RCC 7860 (cell line): Measurements from ENCODE around the gene ELL2.
A peak's percentile ranks its signal among the peaks of the same experiment; 100 is the strongest.
"Not testable (repeated sequence)": the region's sequence is repeated elsewhere in the genome, so short reads cannot be mapped to it uniquely, and the experiment has no call there.

ENCODE experiments used
- DNase-seq: peaks from one replicate; pipeline ENCODE4 v3.0.0-alpha.2; 2015; ENCODE audit warnings: low spot score
- FAIRE-seq: peaks from 2 replicates; lab custom pipeline; 2012; peaks lifted over from hg19 to GRCh38; lab: Jason Lieb, UNC

The ELL2 gene

GRCh38 chr5:95915999-95916686 lies 45.5 kb downstream of the ELL2 start:
- no peak for DNase-seq
- no peak for FAIRE-seq

DNA sequence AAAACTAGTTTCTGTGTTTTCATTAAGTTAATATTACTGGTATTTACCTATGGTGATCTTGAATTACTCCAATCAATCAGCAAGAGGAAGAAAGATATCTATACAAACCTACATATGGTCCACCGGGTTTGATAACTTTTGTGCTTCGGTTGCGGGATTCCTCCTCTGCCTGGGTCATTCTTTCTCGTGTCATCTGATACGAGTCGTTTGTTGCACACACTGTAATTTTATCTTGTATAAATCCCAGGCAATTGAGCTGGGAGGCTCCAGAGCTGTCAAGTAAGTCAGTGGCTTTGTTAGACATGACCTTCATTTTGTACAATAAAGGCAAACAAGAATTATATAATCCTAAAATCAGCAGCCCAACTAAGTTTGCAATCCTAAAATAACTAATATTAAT lies 48.0 kb downstream of the ELL2 start:
- DNase-seq (no peak), FAIRE-seq (no peak)

GRCh38 chr5:95912029-95912428 lies 49.6 kb downstream of the ELL2 start:
- DNase-seq (no peak), FAIRE-seq (no peak)

DNA sequence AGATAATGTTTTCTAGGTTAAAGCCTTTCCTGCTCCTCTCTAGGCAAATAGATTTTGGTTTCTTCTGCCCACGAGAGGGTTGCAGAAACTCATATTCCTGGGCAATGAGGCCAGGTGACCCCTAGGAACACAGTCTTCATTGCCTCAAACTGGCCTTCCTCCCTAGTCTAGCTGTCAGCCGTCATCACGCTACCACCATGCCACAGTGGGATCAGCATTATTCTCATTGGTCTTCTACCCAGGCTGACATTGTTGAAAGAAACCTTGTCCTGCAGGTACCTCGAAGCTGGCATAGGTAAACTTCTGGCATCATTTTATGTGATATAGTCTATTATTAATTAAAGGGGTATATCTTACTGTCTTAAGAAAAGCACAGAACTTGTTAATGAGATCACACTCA lies 51.1 kb downstream of the ELL2 start:
- FAIRE-seq (no peak), DNase-seq (no peak)

DNA sequence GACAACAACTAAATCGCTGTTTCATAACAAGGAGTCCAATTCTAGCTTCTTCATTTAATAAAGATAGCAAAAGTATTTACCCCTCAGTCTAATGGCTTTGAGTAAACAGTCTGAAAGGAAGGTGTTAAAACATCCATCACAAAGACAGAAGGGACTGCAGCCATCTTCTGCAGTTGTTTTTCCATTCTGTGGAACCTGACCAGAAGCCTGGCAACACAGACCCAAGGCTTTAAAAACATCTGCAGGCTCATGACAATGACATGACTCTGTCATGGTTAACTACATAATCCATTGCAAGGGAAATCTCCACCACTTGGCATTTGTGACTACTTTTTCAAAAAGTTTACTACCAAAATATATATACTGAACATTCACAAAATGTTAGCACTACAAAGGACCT lies 51.9 kb downstream of the ELL2 start:
- no peak for DNase-seq
- FAIRE-seq = no peak

DNA sequence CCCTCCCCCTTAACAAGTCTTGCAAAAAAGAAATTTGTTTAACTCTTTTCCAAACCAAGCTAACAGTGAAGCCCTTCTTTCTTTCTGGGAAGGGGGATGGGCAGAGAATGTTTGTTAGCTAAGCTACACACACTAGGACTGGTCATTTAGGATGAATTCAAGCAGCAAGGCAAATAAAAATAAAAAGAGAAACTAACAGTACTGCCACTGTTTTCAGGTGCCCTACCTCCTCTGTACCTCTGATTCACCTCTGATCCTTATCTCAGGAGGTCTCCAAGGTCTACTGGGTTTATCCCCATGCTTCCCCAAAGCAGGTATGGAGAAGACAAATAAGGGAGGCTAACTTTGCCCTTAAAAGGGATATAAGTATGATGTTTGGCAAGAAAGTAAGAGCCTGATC lies 52.9 kb downstream of the ELL2 start:
- FAIRE-seq = no peak

DNA sequence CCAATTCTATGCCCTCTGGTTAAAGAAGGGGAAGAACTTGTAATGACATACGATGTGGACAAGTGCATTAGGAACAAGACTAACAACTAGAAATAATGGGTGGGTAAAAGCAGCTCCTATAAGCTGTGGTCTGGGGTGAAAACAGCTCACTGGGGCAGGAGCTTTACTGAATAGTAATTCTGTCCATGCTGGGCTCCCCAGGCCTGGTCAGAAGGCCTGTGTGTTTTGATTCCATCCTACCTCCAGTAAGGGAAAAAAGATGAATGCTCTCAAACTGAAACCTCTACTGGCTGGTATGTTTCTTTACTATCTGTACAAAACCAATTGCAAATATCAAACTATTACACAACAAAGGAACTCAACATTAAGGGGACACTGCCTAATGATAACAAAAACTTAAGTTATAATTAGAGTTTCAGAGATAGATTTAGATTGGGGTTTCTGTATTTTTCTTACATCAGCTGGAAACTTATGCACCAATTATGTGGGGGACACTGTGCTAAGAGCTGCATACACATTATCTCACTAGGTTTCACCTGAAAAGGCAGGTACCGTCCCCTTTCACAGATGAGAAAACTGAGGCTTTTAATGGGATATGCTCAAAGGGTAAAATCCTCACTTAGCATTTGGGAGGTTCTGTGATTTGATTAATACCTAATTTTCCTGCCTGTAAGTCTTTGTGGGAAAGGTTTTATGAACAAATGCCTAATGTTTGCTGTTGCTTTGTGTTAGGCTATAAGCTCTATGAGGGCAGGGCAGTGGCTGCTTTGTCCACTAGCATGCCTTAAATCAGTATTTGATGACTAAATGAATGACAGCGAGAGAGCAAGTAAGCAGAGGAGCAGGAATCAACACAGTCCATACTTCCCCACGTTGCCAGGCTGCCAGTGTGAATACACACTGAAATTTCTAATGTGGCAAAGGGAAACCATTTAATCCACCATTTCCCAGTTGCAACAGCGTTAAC lies 53.6 kb downstream of the ELL2 start:
- DNase-seq = no peak
- no peak for FAIRE-seq

More for the DNA sequence above, 52.9 kb downstream of the ELL2 start:
- DNase-seq = no peak

- FAIRE-seq (no peak), DNase-seq (no peak)
These were observed 54.5 kb downstream of the ELL2 start for GRCh38 chr5:95907067-95907705.

GRCh38 chr5:95906398-95906797 lies 55.3 kb downstream of the ELL2 start:
- FAIRE-seq, DNase-seq: not testable (repeated sequence)

- DNase-seq (no peak), FAIRE-seq (no peak)
These were observed 56.8 kb downstream of the ELL2 start for GRCh38 chr5:95904827-95905226.

DNA sequence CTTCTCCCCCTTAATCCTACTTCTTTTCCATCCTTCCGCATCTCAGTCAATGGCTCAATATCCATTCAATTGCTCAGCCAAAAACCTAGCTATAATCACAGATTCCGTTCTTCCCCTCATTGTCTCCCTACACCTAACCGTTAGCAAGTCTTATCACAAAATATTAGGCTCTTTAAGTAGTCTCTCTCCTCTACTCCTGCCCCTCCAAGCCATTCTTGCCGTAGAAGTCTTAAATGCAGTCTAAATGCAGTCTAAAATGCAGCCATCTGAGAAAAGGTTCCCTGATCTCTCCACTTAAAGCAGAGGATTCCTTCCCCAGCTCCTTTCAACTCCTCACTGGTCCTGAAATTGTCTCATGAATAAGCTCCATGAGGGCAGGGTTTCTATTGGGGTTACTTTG lies 57.8 kb downstream of the ELL2 start:
- FAIRE-seq = no peak

DNA sequence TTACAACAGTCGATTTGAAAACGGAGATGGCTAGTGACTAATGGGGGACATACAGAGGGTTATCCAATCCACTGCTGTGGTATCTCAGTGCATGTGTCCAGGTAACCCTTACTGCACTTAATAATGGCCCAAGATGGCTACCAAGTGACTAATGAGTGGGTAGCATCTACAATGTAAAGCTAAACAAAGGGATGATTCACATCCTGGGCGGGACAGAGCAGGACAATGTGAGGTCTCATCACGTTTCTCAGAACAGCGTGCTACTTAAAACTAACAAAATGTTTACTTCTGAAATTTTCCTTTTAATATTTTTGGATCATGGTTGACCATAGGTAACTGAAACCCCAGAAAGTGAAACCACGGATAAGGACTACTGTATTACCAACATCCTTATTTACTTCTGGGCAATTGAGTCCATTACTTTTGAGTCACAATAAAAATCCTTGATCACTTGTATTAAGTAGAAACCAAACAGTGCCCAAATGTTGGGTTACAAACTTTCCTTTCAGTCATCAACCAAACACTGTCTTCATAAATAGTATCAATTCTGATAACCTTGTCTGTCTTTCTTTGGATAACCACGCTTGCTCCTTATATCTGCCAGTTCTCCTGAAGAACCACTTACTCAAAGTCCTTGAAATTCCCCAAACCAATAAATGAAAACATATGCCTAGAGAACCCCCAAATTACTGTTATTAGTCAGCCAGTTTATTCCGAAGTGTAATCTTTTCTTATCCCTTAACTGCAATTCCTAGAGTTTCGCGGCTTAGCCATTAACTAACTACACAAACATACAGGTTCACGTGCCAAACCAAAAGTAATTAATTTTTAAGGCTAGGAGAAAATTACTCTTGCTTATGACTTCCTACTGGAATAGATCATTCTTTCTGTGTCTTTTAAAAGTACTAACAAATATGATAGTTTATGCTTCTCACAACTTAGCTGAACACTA lies 59.7 kb downstream of the ELL2 start:
- DNase-seq (peak; percentile 13), FAIRE-seq (no peak)

More for the DNA sequence above, 57.8 kb downstream of the ELL2 start:
- no peak for DNase-seq

DNA sequence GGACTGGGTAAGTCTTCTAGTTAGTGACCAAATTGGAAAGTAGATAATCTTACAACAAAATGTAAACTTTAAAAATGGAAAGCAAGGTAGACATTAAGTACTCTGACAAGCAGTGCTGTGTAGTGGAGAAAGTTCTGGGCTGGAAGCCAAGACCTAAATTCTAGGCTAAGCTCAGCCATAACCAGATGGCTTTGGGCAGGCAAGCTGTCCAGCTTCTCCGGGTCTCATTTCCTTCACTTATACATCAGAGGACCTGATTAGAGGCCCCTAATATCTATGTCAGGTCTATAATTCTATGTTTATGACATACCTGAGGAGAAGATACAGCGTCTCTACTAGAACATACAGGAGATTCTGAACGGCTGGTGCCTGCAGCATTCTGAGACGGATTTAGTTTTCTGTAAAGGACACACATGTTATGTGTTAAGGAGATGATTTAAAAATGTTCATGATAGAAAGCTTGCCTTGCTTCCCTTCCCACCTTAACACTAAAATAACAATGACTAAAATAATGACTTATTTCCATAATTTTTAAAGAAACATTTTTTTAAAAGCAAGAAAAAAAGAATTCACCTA lies 61.2 kb downstream of the ELL2 start:
- DNase-seq (no peak), FAIRE-seq (no peak)

DNA sequence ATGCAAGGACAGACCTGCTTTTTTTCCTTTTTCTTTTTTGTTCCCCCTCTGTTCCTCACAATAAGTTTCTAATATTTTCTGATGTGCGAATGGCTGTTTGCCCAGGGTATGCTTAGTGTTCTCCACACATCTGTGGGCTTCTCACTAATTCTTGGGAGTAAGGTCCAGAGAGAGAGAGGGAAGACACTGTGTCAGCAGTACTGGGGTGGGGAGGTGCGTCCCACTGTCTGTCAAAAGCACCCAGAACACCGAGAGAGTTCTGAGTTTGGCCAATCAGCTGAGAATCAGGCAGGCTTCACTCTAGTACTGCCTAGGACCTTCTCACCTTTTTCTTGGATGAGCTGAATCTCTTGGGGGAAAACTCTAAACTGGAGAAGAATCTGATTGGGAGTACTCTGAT lies 61.8 kb downstream of the ELL2 start:
- no peak for FAIRE-seq
- no peak for DNase-seq

DNA sequence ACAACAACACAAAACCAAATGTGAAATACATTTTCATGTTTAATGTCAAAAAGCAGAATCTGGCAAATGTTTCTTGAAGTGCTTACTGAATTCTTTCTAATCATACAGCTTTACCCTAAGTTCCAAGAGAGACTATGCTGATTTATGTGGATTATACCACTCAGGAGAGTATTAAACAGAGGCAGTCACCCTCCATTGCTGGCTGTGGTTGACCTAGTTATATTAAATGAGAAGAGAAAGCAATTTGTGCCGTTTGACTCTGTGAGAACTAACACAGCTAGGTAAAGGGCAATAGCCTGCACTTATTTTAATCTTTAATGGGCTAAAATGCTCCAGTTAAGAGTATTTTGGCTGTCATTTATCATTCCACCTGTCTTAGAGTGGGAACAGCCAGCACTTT lies 62.6 kb downstream of the ELL2 start:
- no peak for DNase-seq
- FAIRE-seq = no peak

DNA sequence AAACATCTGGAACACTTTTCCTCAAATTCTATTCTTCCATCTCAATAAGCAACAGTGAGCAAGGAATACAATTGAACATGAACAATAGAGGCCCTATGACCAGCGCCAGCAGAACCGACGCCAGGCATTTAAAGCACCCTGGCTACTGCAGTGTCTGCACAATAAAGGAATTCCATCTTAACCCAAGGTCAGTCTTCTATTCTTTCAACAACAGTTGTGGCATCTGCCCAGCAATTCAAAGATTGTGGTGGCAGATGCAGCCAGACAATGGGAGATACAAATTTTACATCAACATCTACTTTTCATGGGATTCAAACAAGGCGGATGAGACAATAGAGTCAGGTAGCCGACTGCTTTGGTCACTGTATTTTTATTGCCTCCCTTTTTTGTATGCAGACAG lies 65.9 kb downstream of the ELL2 start:
- no peak for FAIRE-seq
- no peak for DNase-seq

DNA sequence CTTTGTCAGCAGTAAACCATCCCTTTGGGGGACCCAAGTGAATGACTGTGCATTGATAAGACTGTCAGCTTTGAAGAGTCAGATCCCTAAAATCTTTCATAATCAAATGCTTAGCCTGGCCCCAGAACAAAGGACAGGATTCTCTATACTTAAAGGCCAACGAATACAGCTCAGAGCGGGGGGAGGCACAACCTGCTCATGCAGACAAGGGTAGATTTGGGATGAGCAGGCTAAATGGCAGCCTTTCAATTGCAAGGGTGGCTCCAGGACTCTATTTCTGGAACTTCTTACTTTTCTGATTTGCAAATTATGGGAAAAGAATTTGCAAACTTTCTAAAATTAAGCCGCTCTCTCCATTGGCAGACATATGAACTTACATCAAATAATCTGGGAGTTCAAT lies 66.4 kb downstream of the ELL2 start:
- FAIRE-seq = no peak
- no peak for DNase-seq

GRCh38 chr5:95892784-95893354 lies 68.8 kb downstream of the ELL2 start:
- peak; percentile 4 for DNase-seq
- no peak for FAIRE-seq

GRCh38 chr5:95891499-95891898 lies 70.2 kb downstream of the ELL2 start:
- FAIRE-seq (no peak), DNase-seq (no peak)

GRCh38 chr5:95889076-95889475 lies 72.6 kb downstream of the ELL2 start:
- DNase-seq = no peak
- no peak for FAIRE-seq
